GM21528 (cell line): ENCODE data around the gene ADTRP.

Experiments used
- ATAC-seq: cut with Tn5 transposase; IDR thresholded peaks from one replicate; pipeline ENCODE4 v1.9.1; 2021; ENCODE audit warnings: mild to moderate bottlenecking, moderate library complexity; ENCODE audit not compliant: unreplicated experiment, low FRiP score

Gene ADTRP

GRCh38 chr6:11775791-11776409 is 2.7 kb downstream of the ADTRP start:
- ATAC-seq = no peak

- ATAC-seq = no peak
Measured at GRCh38 chr6:11774426-11774825, 4.2 kb downstream of the ADTRP start.

- no peak for ATAC-seq
Measured at GRCh38 chr6:11773581-11773980, 5.0 kb downstream of the ADTRP start.

- ATAC-seq = no peak
Measured at GRCh38 chr6:11773013-11773412, 5.6 kb downstream of the ADTRP start.

- no peak for ATAC-seq
Measured at GRCh38 chr6:11772109-11772825, 6.3 kb downstream of the ADTRP start.

GRCh38 chr6:11771473-11772048 is 7.0 kb downstream of the ADTRP start:
- no peak for ATAC-seq

- ATAC-seq = no peak
Measured at GRCh38 chr6:11770546-11771466, 7.8 kb downstream of the ADTRP start.

- no peak for ATAC-seq
Measured at GRCh38 chr6:11769811-11770545, 8.6 kb downstream of the ADTRP start.

- no peak for ATAC-seq
Measured at GRCh38 chr6:11769244-11769643, 9.4 kb downstream of the ADTRP start.

- ATAC-seq = no peak
Measured at GRCh38 chr6:11767978-11768756, 10.4 kb downstream of the ADTRP start.

- no peak for ATAC-seq
Measured at GRCh38 chr6:11767458-11767857, 11.1 kb downstream of the ADTRP start.

- no peak for ATAC-seq
Measured at GRCh38 chr6:11766589-11767450, 11.8 kb downstream of the ADTRP start.

GRCh38 chr6:11766043-11766442 is 12.6 kb downstream of the ADTRP start:
- ATAC-seq = no peak

- no peak for ATAC-seq
Measured at GRCh38 chr6:11764250-11764604, 14.4 kb downstream of the ADTRP start.

GRCh38 chr6:11763460-11764249 is 14.9 kb downstream of the ADTRP start:
- ATAC-seq = no peak

GRCh38 chr6:11762794-11763459 is 15.7 kb downstream of the ADTRP start:
- ATAC-seq = no peak
